ENCODE measurements around the gene BLOC1S6.
"Not testable (repeated sequence)": the region's sequence is repeated elsewhere in the genome, so short reads cannot be mapped to it uniquely, and the experiment has no call there.

BLOC1S6 gene

DNA sequence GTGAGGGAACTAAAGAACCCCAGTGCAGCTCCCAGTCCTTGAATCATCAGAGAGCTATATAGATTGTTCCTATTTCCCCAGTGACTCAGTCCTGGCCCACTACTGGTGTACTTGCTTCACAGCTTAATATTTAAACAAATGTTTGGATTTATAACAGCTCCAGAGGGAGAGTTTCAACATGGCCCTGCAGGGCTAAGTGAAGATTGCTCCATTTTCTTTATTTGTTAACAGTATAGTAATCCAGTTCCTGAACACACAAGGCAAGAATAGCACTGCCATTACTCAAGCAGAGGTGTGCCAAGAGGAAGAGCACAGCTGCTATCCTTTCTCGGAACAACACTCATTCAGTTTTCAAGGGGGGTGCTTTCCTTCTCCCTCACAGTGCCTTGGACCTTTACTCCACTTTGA, 54.2 kb downstream of the BLOC1S6 start:
- peak; percentile 78 for DNase-seq (ENCODE audit: low read depth)

DNA sequence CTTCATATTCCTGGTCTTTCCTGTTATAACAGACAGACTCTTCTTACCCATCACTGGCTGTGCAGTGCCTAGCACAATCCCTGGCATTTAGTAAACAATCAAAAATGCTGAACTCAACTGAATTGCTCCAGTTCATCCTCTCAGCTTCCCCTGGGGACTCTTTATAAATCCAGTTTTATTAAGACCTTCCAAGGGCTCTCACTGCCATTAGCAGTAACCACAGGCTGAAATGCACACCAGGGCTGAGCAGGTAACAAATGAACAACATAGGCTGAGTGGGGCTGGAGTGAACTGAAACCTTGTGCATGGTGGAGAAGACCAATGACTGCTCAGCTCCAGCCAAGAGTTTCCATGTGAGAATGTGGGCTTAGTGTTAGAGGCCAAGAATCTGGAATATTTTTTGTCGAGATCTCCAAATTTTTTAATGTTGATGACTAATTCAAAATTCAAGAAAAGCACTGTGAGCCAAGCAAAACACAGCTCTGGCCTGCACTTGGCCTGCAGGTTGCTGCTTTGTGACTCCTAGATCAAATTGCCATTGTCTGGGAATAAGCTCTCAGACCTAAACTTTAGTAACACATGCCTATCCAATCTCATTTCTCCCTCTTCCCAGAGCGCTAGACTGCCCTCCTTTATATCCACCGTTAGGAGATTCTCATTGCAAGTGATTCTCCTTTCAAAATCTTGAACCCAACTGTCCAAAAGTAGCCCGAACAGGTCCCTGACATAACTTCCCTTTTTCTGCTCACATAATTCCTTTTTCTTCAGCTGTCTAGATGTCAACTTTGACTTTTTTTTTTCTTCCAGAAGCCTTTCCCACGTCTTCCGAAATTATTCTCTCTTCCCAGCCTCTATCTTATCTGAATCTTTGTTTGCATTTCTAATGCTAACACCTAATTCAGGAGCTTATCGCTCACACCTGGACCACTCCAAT, 55.1 kb downstream of the BLOC1S6 start:
- peak; percentile 93 for DNase-seq (ENCODE audit: low read depth)

DNA sequence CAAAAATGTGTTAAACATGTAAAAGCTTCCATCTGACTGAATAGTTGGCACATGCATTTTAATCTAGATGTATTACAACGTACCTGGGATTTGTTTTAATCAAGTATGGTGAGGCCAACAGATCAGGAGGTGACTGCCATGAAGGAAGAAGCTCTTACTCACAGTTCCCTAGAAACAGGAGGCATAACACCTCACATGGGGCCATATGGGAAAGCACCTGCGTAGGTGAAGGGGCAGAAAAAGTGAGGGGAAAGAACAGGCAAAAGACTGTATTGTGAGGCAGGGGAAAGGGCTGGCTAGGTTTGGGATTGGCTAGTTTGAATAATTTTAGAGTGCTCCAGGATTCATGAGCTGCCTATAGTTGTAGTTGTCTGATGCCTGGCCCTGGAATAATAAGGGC, 57.3 kb downstream of the BLOC1S6 start:
- no peak for DNase-seq (ENCODE audit: low read depth)

DNA sequence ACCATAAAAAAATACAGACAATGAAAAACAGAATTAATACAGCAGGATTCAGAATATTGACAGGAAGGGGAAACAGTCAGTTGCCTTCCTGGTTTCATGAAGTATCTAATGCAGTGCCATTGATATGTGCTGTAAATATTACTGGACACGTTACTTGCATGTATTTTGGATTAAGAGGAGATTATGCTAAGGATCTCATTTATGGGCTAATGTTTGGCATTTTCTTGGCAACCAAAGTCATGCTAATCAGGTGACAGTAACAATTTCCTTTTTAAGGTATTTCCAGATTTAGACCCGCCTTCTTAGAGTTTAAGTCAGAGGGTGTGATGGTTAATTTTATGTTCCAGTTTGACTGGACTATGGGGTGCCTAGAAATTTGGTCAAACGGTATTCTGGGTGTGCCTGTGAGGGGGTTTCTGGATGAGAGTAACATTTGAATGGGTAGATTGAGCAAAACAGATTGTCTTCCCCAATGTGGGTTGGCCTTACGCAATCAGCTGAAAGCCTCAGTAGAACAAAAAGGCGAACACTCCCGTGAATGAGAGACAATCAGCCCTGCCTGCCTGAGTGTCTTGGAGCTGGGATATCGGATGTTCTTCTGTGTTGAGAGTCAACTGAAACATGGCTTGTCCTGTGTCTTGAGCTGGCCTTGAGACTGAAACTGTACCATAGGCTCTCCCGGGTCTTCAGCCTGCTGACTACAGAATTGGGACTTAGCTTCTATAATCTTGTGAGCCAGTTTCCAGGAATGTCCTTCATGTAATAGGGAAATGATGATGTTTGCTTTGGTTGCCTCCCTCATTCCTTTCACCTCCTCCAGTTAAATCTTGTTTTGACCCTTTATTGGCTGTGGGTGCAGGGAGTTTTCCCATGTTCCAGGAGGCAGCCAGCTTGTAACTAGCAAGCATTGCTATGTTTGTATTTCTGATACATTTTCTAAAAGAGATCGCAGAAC, 58.1 kb downstream of the BLOC1S6 start:
- peak; percentile 71 for DNase-seq (ENCODE audit: low read depth)

DNA sequence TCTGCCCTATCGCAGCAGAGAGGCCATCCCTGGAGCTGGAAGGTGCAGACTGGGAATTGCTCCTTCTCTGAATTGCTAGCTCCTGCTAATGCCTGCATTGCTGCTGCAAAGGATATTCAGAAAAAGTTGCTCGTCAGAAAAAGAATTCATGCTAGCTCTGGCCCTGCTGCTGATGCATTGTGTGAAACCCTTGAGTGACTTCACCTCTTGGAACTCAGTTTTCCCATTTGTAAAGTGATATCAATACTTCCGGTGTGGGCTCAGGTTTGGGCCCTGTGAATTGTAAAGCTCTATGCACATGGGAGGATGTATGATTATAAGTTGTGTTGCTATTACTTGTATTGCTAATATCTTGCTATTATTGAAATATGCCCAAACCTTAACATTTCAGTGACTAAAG, 59.0 kb downstream of the BLOC1S6 start:
- no peak for DNase-seq (ENCODE audit: low read depth)

DNA sequence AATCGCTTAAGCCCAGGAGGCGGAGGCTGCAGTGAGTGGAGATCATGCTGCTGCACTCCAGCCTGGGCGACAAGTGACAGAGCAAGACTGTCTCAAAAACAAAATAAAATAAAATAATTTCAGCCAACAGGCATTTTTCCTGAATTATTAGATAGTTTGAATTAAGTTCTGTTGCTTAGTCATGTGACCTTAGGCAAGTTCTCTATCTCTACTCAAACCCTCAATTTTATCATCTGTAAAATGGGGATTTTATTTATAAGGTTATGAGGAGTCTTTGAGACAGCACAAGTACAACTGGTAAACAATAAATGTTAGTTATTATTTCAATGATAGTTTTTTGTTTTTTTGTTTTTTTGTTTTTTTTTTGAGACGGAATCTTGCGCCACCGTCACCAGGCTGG, 60.6 kb downstream of the BLOC1S6 start:
- no peak for DNase-seq (ENCODE audit: low read depth)

DNA sequence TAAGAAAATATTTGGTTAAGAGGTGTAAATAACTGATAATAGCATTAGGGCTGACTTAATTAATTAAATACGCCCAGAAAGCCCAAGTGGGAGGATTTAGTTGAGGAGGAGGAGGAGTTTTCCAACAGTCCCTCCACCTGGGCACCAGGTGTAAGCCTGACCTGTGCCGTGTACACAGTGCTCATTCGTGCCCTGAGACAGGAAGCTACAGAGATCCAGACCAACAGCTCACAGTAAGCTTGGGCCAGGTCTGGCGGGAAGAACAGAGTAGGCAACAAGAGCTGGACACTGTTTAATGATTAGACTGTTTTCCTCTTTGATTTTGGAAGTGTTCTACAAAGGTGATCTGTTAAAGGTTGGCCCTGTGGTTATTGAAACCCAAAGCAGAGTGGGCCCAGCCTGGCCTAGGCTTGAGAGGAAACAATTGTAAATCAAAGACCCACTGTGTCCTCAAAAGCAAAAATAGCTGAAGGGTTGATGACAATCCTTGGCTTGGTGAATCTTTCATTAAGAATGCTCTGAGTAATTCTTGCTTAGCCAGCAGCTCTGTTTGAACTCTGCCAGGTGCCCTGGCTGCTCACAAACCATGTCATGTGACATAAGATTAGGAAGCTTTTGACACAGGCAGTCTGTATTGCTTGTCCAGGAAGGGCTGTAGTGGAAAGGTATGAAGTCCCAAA, 61.5 kb downstream of the BLOC1S6 start:
- DNase-seq (ENCODE audit: low read depth), result no peak

DNA sequence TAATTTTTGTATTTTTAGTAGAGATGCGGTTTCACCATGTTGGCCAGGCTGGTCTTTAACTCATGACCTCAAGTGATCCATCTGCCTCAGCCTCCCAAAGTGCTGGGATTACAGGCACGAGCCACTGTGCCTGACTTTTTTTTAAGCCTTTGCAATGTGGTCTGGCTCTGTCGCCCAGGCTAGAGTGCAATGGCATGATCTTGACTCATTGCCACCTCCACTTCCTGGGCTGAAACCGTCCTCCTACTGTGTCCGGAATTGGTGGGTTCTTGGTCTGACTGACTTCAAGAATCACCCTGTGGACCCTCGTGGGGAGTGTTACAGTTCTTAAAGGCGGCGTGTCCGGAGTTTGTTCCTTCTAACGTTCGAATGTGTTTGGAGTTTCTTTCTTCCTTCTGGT, 62.8 kb downstream of the BLOC1S6 start:
- not testable (repeated sequence) for DNase-seq (ENCODE audit: low read depth)

DNA sequence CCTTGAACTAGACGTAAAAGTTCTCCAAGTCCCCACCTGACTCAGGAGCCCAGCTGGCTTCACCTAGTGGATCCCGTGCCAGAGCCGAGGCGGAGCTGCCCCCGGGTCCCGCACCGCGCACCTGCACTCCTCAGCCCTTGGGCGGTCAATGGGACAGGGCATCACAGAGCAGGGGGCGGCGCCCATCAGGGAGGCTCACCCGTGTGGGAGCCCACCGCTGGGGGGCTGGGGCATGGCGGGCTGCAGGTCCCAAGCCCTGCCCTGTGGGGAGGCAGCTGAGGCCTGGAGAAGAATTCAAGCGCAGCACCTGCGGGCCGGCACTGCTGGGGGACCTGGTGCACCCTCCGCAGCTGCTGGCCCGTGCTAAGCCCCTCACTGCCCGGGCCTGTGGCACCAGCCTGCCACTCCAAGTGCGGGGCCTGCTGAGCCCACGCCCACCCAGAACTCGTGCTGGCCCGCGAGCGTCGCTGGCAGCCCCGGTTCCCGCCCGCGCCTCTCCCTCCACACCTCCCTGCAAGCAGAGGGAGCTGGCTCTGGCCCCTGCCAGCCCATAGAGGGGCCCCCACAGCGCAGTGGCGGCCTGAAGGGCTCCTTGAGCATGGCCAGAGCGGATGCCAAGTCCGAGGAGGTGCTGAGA, 63.8 kb downstream of the BLOC1S6 start:
- DNase-seq (ENCODE audit: low read depth), result no peak

DNA sequence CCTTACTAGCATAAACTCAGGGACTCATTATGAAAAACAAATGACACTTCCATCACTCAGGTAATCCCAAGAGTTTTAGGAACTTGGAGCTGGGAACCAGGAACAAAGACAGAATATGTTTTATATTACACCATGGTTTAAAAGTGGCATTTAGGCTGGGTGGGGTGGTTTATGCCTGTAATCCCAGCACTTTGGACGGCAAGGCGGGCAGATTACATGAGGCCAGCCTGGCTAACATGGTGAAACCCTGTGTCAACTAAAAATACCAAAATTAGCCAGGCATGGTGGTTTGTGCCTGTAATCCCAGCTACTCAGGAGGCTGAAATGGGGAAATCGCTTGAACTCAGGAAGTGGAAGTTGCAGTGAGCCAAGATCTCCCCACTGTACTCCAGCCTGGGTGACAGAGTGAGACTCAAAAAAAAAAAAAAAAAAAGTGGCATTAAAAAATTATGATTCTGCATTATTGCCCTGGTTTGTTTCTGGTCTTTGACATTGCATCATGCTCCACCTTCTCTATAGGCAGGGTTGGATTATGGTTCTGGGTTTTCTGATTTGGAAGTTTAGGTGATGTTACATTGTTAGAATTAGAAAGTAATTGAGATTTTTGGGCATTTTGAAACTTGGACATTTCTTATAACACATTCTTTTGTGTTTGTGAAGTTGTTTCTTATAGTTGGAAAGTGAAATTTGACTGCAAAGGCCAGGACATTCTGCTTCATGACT, 66.7 kb downstream of the BLOC1S6 start:
- no peak for DNase-seq (ENCODE audit: low read depth)

DNA sequence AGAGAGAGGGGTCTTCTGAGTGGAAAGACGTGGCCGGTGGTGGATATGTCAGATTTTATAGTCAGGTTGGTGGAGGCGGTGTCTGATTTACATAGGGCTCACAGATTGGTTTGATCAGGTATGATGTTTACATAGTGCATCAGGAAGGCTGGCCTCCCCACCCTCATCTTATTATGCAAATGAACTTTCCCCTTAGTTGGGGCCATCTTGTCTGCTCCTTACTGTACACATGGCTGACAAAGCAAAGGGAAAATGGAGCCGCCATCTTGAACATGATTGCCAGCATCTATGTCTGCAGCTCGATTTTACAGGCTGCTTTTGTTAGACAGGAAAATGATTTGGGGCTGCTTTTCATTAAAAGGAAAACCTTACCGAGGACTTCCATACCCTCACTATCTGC, 67.6 kb downstream of the BLOC1S6 start:
- DNase-seq (ENCODE audit: low read depth), result no peak

DNA sequence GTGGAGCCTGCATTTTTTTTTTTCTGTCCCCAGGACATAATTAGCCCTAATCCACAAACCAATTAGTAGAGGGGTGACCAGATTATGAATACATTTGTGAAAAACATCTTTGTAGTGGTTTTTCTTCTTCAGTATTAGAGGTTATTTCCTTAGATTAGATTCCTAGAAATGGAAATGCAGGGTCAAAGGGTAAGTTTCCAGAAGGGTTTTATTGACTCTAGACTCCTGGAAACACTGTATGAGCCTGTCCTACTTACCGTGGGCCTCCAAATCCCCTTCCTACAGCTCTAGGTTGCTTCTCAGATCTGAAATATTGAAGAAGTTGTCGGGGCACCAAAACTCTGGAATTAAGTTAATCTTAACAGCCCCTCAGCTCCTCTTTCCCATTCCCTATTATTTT, 70.1 kb downstream of the BLOC1S6 start:
- no peak for DNase-seq (ENCODE audit: low read depth)

DNA sequence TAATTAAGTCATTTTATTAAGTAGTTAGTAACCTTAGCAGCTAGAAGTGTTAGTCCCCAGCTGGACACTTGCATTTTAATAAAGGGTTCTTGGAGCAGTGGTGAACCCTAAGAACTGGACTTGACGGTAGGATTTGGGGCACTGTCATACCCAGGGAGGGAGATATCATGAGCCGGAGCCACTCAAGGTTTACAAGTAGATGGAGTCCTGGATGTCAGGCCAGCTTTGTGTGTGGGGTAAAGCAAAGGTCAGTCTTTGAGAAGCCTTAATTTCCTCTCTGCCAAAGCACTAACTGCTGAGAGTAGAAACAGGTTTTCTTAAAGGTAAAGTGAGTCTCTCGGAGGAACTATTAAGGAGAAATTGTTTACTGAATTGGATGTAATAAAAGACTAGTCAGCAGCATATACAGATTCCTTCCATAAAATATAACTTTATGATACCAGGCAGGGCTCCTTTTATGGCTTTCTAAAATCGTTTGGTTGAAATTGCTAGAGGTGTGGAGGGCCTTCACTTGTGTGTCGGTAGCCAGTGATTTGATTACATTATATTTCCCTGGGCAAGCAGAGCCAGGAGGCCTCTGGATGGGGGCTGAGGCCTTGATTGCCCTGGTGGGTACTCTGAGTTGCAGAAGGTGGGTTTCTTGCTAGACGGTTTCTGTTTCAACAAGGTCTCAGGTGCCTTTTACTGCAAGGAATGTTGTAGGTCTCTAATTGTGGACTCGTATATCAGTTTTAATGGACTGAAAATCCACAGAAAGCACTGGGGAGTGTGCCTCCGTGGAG, 70.8 kb downstream of the BLOC1S6 start:
- DNase-seq (ENCODE audit: low read depth), result no peak
